ENCODE results near the gene IL1RAPL2.

IL1RAPL2 gene

DNA sequence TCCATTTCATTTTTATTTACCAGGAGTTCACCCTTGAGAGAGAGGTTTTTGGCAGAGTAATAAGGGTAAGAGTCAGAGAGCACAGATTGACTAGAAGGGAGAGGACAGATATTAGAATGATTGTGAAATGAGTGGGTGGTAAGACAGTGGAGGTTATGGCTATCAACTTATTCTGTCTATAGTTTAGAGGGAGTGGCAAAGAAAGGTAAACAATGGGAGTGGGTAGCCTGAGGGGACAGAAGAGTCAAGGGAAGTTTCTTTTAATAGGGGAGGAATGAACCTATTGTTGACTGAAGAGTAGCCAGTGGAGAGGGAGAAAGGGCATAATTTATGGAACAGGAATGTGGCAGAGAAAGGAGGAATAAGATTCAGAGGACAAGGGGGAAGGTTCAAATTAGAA lies 1069.8 kb downstream of the IL1RAPL2 start:
- TF ChIP-seq CSDC2 (CRISPR knock-in tag; IDR thresholded peaks at IDR 0.05) (no peak), CSRNP3 (CRISPR knock-in tag; IDR thresholded peaks at IDR 0.05) (no peak), POU6F1 (CRISPR knock-in tag; IDR thresholded peaks at IDR 0.05; ENCODE audit: borderline replicate concordance, low read depth) (no peak), PPARA (CRISPR knock-in tag; IDR thresholded peaks at IDR 0.05; ENCODE audit: borderline replicate concordance) (no peak), ARNTL (CRISPR knock-in tag; IDR thresholded peaks at IDR 0.05; ENCODE audit: borderline replicate concordance, low read depth) (no peak), TSHZ2 (CRISPR knock-in tag; IDR thresholded peaks at IDR 0.05) (no peak), GLIS3 (CRISPR knock-in tag; IDR thresholded peaks at IDR 0.05) (no peak), SNAI2 (CRISPR knock-in tag; IDR thresholded peaks at IDR 0.05) (no peak), ZNF70 (CRISPR knock-in tag; IDR thresholded peaks at IDR 0.05) (no peak), ZFP3 (CRISPR knock-in tag; IDR thresholded peaks at IDR 0.05) (no peak), ZC3H10 (CRISPR knock-in tag; IDR thresholded peaks at IDR 0.05) (no peak), ISL1 (CRISPR knock-in tag; IDR thresholded peaks at IDR 0.05) (no peak)
- TF ChIP-seq, protein P1, sequence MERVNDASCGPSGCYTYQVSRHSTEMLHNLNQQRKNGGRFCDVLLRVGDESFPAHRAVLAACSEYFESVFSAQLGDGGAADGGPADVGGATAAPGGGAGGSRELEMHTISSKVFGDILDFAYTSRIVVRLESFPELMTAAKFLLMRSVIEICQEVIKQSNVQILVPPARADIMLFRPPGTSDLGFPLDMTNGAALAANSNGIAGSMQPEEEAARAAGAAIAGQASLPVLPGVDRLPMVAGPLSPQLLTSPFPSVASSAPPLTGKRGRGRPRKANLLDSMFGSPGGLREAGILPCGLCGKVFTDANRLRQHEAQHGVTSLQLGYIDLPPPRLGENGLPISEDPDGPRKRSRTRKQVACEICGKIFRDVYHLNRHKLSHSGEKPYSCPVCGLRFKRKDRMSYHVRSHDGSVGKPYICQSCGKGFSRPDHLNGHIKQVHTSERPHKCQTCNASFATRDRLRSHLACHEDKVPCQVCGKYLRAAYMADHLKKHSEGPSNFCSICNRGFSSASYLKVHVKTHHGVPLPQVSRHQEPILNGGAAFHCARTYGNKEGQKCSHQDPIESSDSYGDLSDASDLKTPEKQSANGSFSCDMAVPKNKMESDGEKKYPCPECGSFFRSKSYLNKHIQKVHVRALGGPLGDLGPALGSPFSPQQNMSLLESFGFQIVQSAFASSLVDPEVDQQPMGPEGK (CRISPR knock-in tag; IDR thresholded peaks at IDR 0.05; ENCODE audit: borderline replicate concordance), result no peak
- no peak for ATAC-seq

GRCh38 chrX:105636667-105637066 lies 1070.7 kb downstream of the IL1RAPL2 start:
- TF ChIP-seq ESRRG (CRISPR knock-in tag; IDR thresholded peaks at IDR 0.05) (no peak), TCF4 (CRISPR knock-in tag; IDR thresholded peaks at IDR 0.05; ENCODE audit: borderline replicate concordance) (no peak), SNAI2 (CRISPR knock-in tag; IDR thresholded peaks at IDR 0.05) (no peak)

GRCh38 chrX:105645667-105646357 lies 1079.8 kb downstream of the IL1RAPL2 start:
- TF ChIP-seq ARNTL (CRISPR knock-in tag; IDR thresholded peaks at IDR 0.05; ENCODE audit: borderline replicate concordance, low read depth) (no peak), ZNF565 (CRISPR knock-in tag; conservative IDR thresholded peaks at IDR 0.05; ENCODE audit: low read depth) (no peak), ZFP3 (CRISPR knock-in tag; IDR thresholded peaks at IDR 0.05) (no peak), TCF4 (CRISPR knock-in tag; IDR thresholded peaks at IDR 0.05; ENCODE audit: borderline replicate concordance) (no peak), ZNF8 (CRISPR knock-in tag; IDR thresholded peaks at IDR 0.05) (no peak), SNAI2 (CRISPR knock-in tag; IDR thresholded peaks at IDR 0.05) (no peak), ZNF70 (CRISPR knock-in tag; IDR thresholded peaks at IDR 0.05) (no peak), ZFP30 (CRISPR knock-in tag; IDR thresholded peaks at IDR 0.05) (no peak), PPARA (CRISPR knock-in tag; IDR thresholded peaks at IDR 0.05; ENCODE audit: borderline replicate concordance) (no peak), RARB (CRISPR knock-in tag; IDR thresholded peaks at IDR 0.05) (no peak), TOX (CRISPR knock-in tag; IDR thresholded peaks at IDR 0.05; ENCODE audit: borderline replicate concordance) (no peak), ESRRG (CRISPR knock-in tag; IDR thresholded peaks at IDR 0.05) (no peak), CREB5 (CRISPR knock-in tag; IDR thresholded peaks at IDR 0.05; ENCODE audit: low read depth) (no peak), CSDC2 (CRISPR knock-in tag; IDR thresholded peaks at IDR 0.05) (no peak), OSR1 (CRISPR knock-in tag; IDR thresholded peaks at IDR 0.05) (no peak)
- no peak for ATAC-seq

More at GRCh38 chrX:105636667-105637066, 1070.7 kb downstream of the IL1RAPL2 start:
- ATAC-seq, result no peak
